Measurements from ENCODE around the gene TBX20. TPM values are rescaled to one million over a fixed set of nuclear protein-coding genes. Genes with fewer than 3 reads are reported as not detected.
"Not testable (repeated sequence)": the region's sequence is repeated elsewhere in the genome, so short reads cannot be mapped to it uniquely, and the experiment has no call there.

Gene TBX20
- polyA plus RNA-seq, 4 donors = 0.16 TPM; not detected in 3

GRCh38 chr7:35228496-35229051 lies 25.3 kb downstream of the TBX20 start:
- DNase-seq (ENCODE audit: low read depth in 4 of 4, low spot score in 3 of 4) = not testable (repeated sequence)

GRCh38 chr7:35227438-35227837 lies 26.5 kb downstream of the TBX20 start:
- not testable (repeated sequence) for DNase-seq (ENCODE audit: low read depth in 4 of 4, low spot score in 3 of 4)

GRCh38 chr7:35222445-35222844 lies 31.5 kb downstream of the TBX20 start:
- DNase-seq (ENCODE audit: low read depth in 4 of 4, low spot score in 3 of 4) = not testable (repeated sequence)

GRCh38 chr7:35220176-35220575 lies 33.7 kb downstream of the TBX20 start:
- DNase-seq (ENCODE audit: low read depth in 4 of 4, low spot score in 3 of 4) = not testable (repeated sequence)

- not testable (repeated sequence) for DNase-seq (ENCODE audit: low read depth in 4 of 4, low spot score in 3 of 4)
Measured at GRCh38 chr7:35216033-35216432, 37.9 kb downstream of the TBX20 start.

- not testable (repeated sequence) for DNase-seq (ENCODE audit: low read depth in 4 of 4, low spot score in 3 of 4)
Measured at GRCh38 chr7:35215063-35215462, 38.8 kb downstream of the TBX20 start.

GRCh38 chr7:35206924-35207323 lies 47.0 kb downstream of the TBX20 start:
- not testable (repeated sequence) for DNase-seq (ENCODE audit: low read depth in 4 of 4, low spot score in 3 of 4)

GRCh38 chr7:35204850-35205249 lies 49.0 kb downstream of the TBX20 start:
- DNase-seq (ENCODE audit: low read depth in 4 of 4, low spot score in 3 of 4) = not testable (repeated sequence)

GRCh38 chr7:35204031-35204430 lies 49.9 kb downstream of the TBX20 start:
- DNase-seq (ENCODE audit: low read depth in 4 of 4, low spot score in 3 of 4) = not testable (repeated sequence)

GRCh38 chr7:35202353-35202752 lies 51.5 kb downstream of the TBX20 start:
- DNase-seq (ENCODE audit: low read depth in 4 of 4, low spot score in 3 of 4) = not testable (repeated sequence)

GRCh38 chr7:35200170-35200569 lies 53.7 kb downstream of the TBX20 start:
- not testable (repeated sequence) for DNase-seq (ENCODE audit: low read depth in 4 of 4, low spot score in 3 of 4)

GRCh38 chr7:35198370-35199140 lies 55.3 kb downstream of the TBX20 start:
- not testable (repeated sequence) for DNase-seq (ENCODE audit: low read depth in 4 of 4, low spot score in 3 of 4)

GRCh38 chr7:35191571-35191970 lies 62.3 kb downstream of the TBX20 start:
- not testable (repeated sequence) for DNase-seq (ENCODE audit: low read depth in 4 of 4, low spot score in 3 of 4)

- DNase-seq (ENCODE audit: low read depth in 4 of 4, low spot score in 3 of 4) = not testable (repeated sequence)
Measured at GRCh38 chr7:35190146-35190773, 63.6 kb downstream of the TBX20 start.

- peak in 1 of 4 donors; percentile 20 for DNase-seq (ENCODE audit: low read depth in 4 of 4, low spot score in 3 of 4)
Measured at GRCh38 chr7:35186751-35187150, 67.1 kb downstream of the TBX20 start.

GRCh38 chr7:35185908-35186731 lies 67.8 kb downstream of the TBX20 start:
- peak in 1 of 4 donors; percentile 23 for DNase-seq (ENCODE audit: low read depth in 4 of 4, low spot score in 3 of 4)

GRCh38 chr7:35185578-35185907 lies 68.4 kb downstream of the TBX20 start:
- DNase-seq (ENCODE audit: low read depth in 4 of 4, low spot score in 3 of 4) = not testable (repeated sequence)

GRCh38 chr7:35184961-35185360 lies 68.9 kb downstream of the TBX20 start:
- not testable (repeated sequence) for DNase-seq (ENCODE audit: low read depth in 4 of 4, low spot score in 3 of 4)

- not testable (repeated sequence) for DNase-seq (ENCODE audit: low read depth in 4 of 4, low spot score in 3 of 4)
Measured at GRCh38 chr7:35183873-35184503, 69.9 kb downstream of the TBX20 start.

- not testable (repeated sequence) for DNase-seq (ENCODE audit: low read depth in 4 of 4, low spot score in 3 of 4)
Measured at GRCh38 chr7:35180665-35181064, 73.2 kb downstream of the TBX20 start.
